ENCODE measurements around the gene SOX6.

Gene SOX6

DNA sequence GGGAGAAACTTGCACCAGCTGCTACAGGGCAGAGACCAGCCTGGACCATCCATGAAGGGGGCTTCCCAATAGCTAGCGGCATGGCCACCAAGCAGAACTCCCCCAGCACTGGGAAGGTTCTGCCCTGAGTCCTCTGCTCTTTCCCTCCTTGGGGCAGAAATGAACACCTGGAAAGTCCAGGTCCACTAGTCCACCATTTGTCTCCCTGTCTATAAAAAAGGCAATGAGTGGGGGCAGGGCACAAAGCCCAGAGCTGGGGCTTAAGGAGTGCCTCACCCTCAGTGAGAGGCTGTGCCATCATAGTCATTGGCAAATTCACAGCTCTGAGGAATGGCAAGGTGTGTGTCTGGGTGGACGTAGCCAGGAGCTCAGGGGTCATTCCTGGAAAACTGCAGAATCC is 420.3 kb downstream of the SOX6 start:
- Histone ChIP-seq H3K4me3 (ENCODE audit: insufficient read depth, low read depth, low read length) (no peak overlapping the region), H3K4me1 (ENCODE audit: control insufficient read depth, insufficient read depth, low read length) (no peaks in the 10 kb centered on the region), H3K27me3 (ENCODE audit: control insufficient read depth, insufficient read depth, low read length, poor library complexity, severe bottlenecking) (no peaks in the 10 kb centered on the region), H3K27ac (ENCODE audit: insufficient read depth, low read depth, low read length, poor library complexity, severe bottlenecking) (no peak overlapping the region), H3K9me3 (ENCODE audit: control insufficient read depth, low read length) (no peaks in the 10 kb centered on the region), H3K36me3 (ENCODE audit: control insufficient read depth, insufficient read depth, low read length) (no peaks in the 10 kb centered on the region)
- 89 to 92% methylated on average over 2 of the region's 2 CpGs for WGBS, 2 experiments

DNA sequence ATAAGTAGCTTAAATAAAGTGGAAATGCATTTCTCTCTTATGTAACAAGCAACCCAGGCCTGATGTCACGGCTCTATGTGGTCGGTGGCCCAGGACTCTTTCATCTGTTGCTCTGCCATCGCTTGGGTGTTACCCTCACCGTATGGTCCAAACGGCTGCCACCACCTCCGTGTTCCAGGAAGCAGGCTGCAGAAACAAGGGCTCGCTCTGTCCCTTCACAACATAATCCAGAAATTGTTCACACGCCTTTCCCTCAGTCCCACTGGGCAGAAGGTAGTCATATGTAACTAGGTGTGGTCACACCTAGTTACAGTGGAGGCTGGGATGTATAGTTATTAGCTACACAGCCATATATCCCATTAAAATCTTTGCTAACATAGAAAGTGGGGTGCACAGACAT is 421.0 kb downstream of the SOX6 start:
- Histone ChIP-seq H3K27me3 (ENCODE audit: control insufficient read depth, insufficient read depth, low read length, poor library complexity, severe bottlenecking) (no peaks in the 10 kb centered on the region), H3K4me1 (ENCODE audit: control insufficient read depth, insufficient read depth, low read length) (no peaks in the 10 kb centered on the region), H3K27ac (ENCODE audit: insufficient read depth, low read depth, low read length, poor library complexity, severe bottlenecking) (no peak overlapping the region), H3K36me3 (ENCODE audit: control insufficient read depth, insufficient read depth, low read length) (no peaks in the 10 kb centered on the region), H3K9me3 (ENCODE audit: control insufficient read depth, low read length) (no peaks in the 10 kb centered on the region), H3K4me3 (ENCODE audit: insufficient read depth, low read depth, low read length) (no peak overlapping the region)
- WGBS, 2 experiments = 93 to 96% methylated on average over 8 of the region's 8 CpGs

DNA sequence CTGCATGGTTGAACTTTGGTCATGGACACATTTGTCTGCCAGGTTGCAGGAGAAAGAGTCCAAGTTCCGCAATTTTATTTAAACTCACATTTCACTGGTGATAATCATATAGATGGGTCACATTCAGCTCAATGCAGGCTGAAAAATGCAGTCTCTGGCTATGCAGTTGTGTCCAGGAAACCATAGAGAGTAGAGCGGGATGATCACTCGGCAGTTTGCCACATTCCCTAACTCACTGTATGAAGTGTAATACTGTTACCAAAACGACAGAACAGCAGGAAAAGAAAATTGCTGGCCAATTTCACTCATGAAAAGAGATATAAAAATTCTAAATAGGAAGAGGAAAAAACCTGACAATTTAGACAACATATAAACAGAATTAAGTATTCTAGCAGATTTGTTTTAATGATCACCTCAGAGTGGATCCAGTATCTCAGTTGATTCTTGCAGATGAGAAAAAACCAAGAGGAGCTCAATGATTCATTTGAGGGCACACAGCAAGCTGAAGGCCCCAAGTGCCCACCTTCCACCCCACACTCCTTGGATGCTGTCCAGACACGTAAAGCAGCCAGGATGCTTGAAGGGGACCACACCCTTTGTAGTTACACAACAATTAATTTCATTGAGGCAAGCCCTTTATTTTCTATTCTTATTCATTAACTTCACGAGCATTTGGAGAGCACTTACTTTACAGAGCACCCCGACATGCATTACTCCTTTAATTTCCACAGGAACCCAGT is 422.3 kb downstream of the SOX6 start:
- H3K9me3 ChIP-seq (ENCODE audit: control insufficient read depth, low read length) = no peaks in the 10 kb centered on the region
- H3K36me3 ChIP-seq (ENCODE audit: control insufficient read depth, insufficient read depth, low read length) = no peaks in the 10 kb centered on the region
- WGBS, 2 experiments = 94 to 95% methylated on average over 6 to 7 of the region's 7 CpGs
- H3K4me3 ChIP-seq (ENCODE audit: insufficient read depth, low read depth, low read length) = no peak overlapping the region
- H3K4me1 ChIP-seq (ENCODE audit: control insufficient read depth, insufficient read depth, low read length) = no peaks in the 10 kb centered on the region
- H3K27me3 ChIP-seq (ENCODE audit: control insufficient read depth, insufficient read depth, low read length, poor library complexity, severe bottlenecking) = no peaks in the 10 kb centered on the region
- H3K27ac ChIP-seq (ENCODE audit: insufficient read depth, low read depth, low read length, poor library complexity, severe bottlenecking) = no peak overlapping the region

DNA sequence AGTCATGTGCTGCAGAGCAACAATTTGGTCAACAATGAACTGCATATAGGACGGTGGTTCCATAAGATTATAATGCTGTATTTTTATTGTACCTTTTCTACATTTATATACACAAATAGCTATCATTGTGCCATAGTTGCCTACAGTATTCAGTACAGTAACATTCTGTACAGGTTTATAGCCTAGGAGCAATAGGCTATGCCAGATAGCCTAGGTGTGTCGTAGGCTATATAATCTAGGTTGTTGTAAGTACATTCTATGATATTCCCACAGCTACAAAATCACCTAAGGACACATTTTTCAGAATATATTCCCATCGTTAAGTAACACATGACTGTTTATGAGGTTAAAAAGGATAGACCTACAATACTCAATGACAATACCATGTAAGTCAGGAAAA is 423.9 kb downstream of the SOX6 start:
- no peaks in the 10 kb centered on the region for H3K36me3 ChIP-seq (ENCODE audit: control insufficient read depth, insufficient read depth, low read length)
- no peak overlapping the region for H3K27ac ChIP-seq (ENCODE audit: insufficient read depth, low read depth, low read length, poor library complexity, severe bottlenecking)
- no peaks in the 10 kb centered on the region for H3K9me3 ChIP-seq (ENCODE audit: control insufficient read depth, low read length)
- H3K4me3 ChIP-seq (ENCODE audit: insufficient read depth, low read depth, low read length) = no peak overlapping the region
- H3K27me3 ChIP-seq (ENCODE audit: control insufficient read depth, insufficient read depth, low read length, poor library complexity, severe bottlenecking) = no peaks in the 10 kb centered on the region
- WGBS, 2 experiments = 100% methylated on average over 2 of the region's 3 CpGs; no CpG with 5 or more reads in 1 of the 2 experiments
- no peaks in the 10 kb centered on the region for H3K4me1 ChIP-seq (ENCODE audit: control insufficient read depth, insufficient read depth, low read length)

DNA sequence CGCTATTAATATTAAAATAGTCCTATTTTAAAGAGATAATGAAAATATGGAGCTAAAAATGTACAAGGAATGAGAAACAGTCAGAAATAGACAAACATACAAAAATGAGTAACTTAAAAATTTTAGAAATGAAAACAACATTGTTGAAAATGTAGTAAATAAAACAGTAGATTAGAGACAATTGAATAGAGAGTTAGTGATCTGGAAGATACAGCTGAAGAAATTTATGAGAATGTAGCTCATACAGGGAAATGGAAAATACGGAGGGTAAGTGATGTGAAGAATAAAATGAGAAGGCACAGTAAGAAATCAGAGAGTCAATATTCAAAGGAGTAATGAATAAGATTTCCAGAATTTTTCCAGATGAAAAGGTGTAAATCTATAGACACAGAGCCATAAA is 424.8 kb downstream of the SOX6 start:
- Histone ChIP-seq H3K27ac (ENCODE audit: insufficient read depth, low read depth, low read length, poor library complexity, severe bottlenecking) (no peak overlapping the region), H3K4me3 (ENCODE audit: insufficient read depth, low read depth, low read length) (no peak overlapping the region), H3K27me3 (ENCODE audit: control insufficient read depth, insufficient read depth, low read length, poor library complexity, severe bottlenecking) (no peaks in the 10 kb centered on the region), H3K4me1 (ENCODE audit: control insufficient read depth, insufficient read depth, low read length) (no peaks in the 10 kb centered on the region), H3K36me3 (ENCODE audit: control insufficient read depth, insufficient read depth, low read length) (no peaks in the 10 kb centered on the region), H3K9me3 (ENCODE audit: control insufficient read depth, low read length) (no peaks in the 10 kb centered on the region)
- 93 to 100% methylated on average over 1 of the region's 2 CpGs for WGBS, 2 experiments

DNA sequence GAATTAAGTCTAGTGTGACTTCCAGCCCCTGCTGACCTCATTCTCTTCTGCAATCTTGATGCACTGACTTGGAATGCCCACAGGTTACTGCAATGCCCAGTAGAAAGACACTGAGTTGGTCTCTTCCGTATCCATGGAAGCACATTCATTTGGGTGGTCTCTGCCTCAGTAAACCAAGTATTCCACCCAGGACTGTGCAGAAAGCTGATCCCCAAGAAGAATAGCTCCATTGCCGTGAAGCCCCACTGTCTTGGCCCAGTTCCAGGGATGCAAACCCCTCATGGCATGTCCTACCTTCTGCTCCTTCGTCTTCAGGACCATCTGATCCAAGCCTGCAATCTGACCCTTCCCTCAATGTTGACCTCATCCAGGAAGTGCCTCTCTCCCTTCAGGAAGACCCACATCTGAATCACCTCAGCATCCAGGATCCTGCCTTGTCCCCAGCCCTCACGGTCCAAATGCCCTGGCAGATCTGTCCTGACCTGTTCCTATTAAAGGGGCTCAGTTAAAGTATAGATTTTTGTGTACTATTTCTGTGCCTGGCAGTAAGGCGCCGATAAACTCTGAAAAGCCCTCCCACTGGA is 425.8 kb downstream of the SOX6 start:
- Histone ChIP-seq H3K27ac (ENCODE audit: insufficient read depth, low read depth, low read length, poor library complexity, severe bottlenecking) (no peak overlapping the region), H3K27me3 (ENCODE audit: control insufficient read depth, insufficient read depth, low read length, poor library complexity, severe bottlenecking) (no peaks in the 10 kb centered on the region), H3K4me1 (ENCODE audit: control insufficient read depth, insufficient read depth, low read length) (no peaks in the 10 kb centered on the region), H3K9me3 (ENCODE audit: control insufficient read depth, low read length) (no peaks in the 10 kb centered on the region), H3K36me3 (ENCODE audit: control insufficient read depth, insufficient read depth, low read length) (no peaks in the 10 kb centered on the region), H3K4me3 (ENCODE audit: insufficient read depth, low read depth, low read length) (no peak overlapping the region)
- WGBS, 2 experiments = 94 to 96% methylated on average over 4 to 6 of the region's 6 CpGs

DNA sequence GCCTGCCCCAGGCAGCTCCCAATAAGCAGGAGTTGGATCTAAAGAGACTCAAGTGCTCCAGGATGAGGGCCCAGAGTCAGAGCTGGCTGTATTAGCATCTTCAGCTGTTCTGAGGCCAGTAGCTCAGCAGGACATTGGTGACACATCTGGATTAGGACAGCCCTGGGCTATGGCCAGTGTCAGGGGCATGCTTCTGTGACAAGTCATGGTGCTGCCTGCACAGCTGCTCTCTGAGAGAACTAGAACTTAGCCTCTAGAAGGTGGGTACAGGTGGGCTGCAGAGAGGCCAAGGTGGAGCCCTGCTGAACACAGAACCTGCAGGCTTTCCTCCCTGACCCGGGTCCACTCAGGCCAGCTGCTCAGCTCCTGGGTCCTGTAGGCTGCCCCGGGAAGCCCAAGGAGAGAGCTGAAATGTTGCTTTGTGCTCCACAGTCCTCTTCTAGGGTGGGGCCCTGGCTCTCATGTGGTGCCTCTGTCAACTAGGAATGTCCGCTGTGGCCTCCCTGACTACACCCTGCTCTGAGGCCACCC is 426.9 kb downstream of the SOX6 start:
- Histone ChIP-seq H3K4me3 (ENCODE audit: insufficient read depth, low read depth, low read length) (no peak overlapping the region), H3K36me3 (ENCODE audit: control insufficient read depth, insufficient read depth, low read length) (no peaks in the 10 kb centered on the region), H3K4me1 (ENCODE audit: control insufficient read depth, insufficient read depth, low read length) (no peaks in the 10 kb centered on the region), H3K27me3 (ENCODE audit: control insufficient read depth, insufficient read depth, low read length, poor library complexity, severe bottlenecking) (no peaks in the 10 kb centered on the region), H3K9me3 (ENCODE audit: control insufficient read depth, low read length) (no peaks in the 10 kb centered on the region), H3K27ac (ENCODE audit: insufficient read depth, low read depth, low read length, poor library complexity, severe bottlenecking) (no peak overlapping the region)
- 93% methylated on average over 3 of the region's 3 CpGs for WGBS, 2 experiments

DNA sequence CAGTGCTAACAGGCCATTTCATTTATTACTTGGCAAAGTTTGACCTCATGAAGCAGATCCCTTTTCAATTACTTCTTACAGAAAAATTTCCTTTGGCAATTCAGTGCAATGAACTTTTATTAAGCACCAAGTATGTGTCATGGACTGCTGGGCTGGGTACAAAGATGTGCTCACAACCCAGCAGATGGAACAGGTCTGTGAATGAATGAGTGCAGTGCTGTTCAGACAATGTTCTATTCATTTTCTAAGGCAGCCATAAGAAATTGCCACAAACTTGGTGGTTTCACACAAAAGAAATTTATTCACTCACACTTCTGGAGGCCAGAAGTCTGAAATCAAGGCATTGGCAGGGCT is 428.5 kb downstream of the SOX6 start:
- no peaks in the 10 kb centered on the region for H3K9me3 ChIP-seq (ENCODE audit: control insufficient read depth, low read length)
- H3K4me1 ChIP-seq (ENCODE audit: control insufficient read depth, insufficient read depth, low read length) = no peaks in the 10 kb centered on the region
- no peaks in the 10 kb centered on the region for H3K27me3 ChIP-seq (ENCODE audit: control insufficient read depth, insufficient read depth, low read length, poor library complexity, severe bottlenecking)
- no peak overlapping the region for H3K27ac ChIP-seq (ENCODE audit: insufficient read depth, low read depth, low read length, poor library complexity, severe bottlenecking)
- H3K36me3 ChIP-seq (ENCODE audit: control insufficient read depth, insufficient read depth, low read length) = no peaks in the 10 kb centered on the region
- no peak overlapping the region for H3K4me3 ChIP-seq (ENCODE audit: insufficient read depth, low read depth, low read length)

DNA sequence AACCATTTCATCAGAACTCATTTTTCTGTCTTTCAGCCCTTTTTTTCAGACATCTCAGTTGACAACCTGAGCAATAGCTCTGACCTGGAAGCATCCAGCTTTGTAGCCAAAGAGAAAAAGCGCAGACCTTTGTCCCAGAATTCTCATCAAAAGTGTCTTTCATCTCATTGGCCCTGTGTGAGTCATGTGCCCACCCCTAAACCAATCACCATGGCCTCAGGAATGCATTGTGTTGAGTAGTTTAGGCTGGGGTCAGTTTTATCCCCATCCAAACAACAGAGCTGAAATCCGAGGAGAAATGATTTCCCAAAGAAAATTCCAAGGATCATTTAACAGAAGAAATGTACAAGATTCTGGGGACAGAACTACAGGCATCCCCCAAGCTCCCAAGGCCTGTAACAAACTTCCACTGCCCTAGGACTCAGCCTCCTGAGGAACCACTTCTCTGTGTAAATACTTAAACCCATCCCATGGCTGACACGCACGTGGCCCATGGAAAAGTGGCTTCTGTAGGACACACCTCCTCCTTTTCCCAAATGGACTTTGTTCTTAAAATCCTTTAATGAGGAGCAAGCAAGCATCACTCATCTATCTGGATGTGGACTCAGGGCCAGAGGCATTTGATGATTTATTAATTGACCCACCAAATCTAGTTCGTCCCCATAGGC is 429.0 kb downstream of the SOX6 start:
- Histone ChIP-seq H3K4me3 (ENCODE audit: insufficient read depth, low read depth, low read length) (no peak overlapping the region), H3K27ac (ENCODE audit: insufficient read depth, low read depth, low read length, poor library complexity, severe bottlenecking) (no peak overlapping the region), H3K36me3 (ENCODE audit: control insufficient read depth, insufficient read depth, low read length) (no peaks in the 10 kb centered on the region), H3K4me1 (ENCODE audit: control insufficient read depth, insufficient read depth, low read length) (no peaks in the 10 kb centered on the region), H3K9me3 (ENCODE audit: control insufficient read depth, low read length) (no peaks in the 10 kb centered on the region), H3K27me3 (ENCODE audit: control insufficient read depth, insufficient read depth, low read length, poor library complexity, severe bottlenecking) (no peaks in the 10 kb centered on the region)
- WGBS, 2 experiments = 94 to 97% methylated on average over 5 of the region's 5 CpGs

DNA sequence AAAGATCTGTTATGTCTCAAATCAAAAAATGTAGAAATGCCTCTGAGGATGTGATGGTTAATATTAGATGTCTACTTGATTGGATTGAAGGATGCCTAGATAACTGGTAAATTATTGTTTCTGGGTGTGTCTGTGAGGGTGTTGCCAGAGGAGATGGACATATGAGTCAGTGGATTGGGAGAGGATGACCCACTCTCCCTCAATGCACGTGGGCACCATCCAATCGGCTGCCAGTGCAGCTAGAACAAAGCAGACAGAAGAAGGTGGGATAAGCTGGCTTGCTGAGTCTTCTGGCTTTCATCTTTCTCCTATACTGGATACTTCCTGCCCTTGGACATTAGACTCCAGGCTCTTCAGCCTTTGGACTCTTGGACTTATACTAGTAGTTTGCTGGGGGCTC is 430.3 kb downstream of the SOX6 start:
- Histone ChIP-seq H3K4me3 (ENCODE audit: insufficient read depth, low read depth, low read length) (no peak overlapping the region), H3K36me3 (ENCODE audit: control insufficient read depth, insufficient read depth, low read length) (no peaks in the 10 kb centered on the region), H3K9me3 (ENCODE audit: control insufficient read depth, low read length) (no peaks in the 10 kb centered on the region), H3K4me1 (ENCODE audit: control insufficient read depth, insufficient read depth, low read length) (no peaks in the 10 kb centered on the region), H3K27ac (ENCODE audit: insufficient read depth, low read depth, low read length, poor library complexity, severe bottlenecking) (no peak overlapping the region), H3K27me3 (ENCODE audit: control insufficient read depth, insufficient read depth, low read length, poor library complexity, severe bottlenecking) (no peaks in the 10 kb centered on the region)
- WGBS, 2 experiments = 76 to 79% methylated on average over 2 of the region's 2 CpGs

Measured in ectodermal cell (in vitro differentiated cells).